ENCODE measurements around the gene IQGAP3.

IQGAP3 gene

DNA sequence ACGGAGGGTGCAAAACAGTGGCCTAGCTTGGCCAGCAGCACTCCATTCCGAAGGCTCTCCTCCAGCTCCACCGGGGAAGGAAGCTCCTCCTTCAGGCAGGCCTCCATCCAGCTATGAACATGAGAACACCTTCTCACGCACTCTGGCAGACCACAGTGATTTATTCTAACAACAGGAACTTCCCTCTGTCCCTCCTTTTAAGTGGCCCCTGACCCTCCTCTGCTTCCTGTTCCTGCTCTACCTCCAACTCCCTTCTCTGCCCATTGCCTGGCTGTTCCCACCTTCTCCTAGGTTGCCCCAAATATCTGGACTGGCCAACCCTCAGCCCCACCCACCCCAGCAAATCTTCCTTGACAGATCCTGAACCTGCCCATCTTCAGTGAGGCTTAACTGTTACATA is 5.9 kb downstream of the IQGAP3 start:
- no peak for DNase-seq

GRCh38 chr1:156565519-156565918 is 6.8 kb downstream of the IQGAP3 start:
- DNase-seq: no peak

DNA sequence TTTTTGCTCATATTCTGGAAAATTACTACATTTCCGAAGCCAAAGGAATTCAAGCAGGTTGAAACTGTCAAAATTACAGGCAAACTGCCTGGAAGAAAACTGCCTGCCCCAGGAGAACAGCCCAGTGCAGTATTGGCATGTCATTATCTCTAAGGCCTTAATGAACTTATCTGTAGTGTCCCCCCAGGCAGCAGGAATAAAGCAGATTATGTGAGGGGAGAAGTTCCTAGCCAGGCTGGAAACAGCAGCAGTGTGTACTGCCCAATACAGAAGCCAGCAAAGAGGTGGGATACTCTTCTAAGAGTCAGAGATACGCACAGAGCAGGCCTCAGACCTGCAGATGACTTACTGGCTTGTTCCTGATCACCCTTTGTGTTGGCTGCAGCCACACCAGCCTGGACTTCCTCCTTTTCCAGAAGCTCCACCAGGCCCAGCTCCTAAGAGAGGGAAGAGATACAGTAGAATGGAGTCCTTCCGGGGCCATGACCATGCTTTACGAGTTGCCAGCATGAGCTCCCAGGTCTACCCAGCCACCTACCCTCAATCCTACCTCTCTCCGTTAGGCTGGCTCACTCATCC is 11.7 kb downstream of the IQGAP3 start:
- DNase-seq: no peak

- DNase-seq: no peak
Observed at GRCh38 chr1:156559797-156560385, 12.5 kb downstream of the IQGAP3 start.

DNA sequence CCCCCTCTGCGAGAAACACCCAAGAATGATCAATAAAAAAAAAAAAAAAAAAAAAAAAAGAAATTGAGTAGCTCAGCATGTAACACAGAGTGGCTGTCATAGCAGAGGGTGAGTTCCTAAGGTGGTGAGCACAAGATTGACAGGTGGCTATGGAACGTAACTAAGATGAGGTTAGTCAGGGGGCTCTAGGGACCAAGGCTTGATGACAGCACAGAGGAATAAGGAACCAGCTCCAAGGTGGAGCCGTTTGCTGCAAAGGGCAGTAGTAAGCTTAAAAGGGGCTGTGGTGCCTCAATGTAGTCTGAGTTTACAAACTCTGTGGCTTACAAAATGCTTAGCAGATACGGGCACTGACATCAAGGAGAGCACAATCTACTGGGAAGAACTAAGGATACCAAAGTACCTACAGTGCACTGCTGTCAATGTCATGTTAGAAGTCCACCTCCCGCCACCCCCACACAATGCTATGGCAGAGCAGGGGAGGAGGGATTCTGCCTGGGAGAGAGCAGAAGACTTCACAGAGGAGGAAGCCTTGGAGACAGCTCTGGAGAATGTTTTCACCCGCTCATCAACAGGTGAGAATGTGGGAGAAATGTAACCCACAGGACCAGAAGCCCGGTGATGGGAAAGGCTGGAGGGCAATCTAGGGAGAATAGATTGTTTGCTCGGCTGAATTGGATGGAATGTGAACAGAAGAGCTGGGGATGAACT is 13.1 kb downstream of the IQGAP3 start:
- DNase-seq: no peak

- DNase-seq: no peak
Observed at GRCh38 chr1:156556354-156556753, 16.0 kb downstream of the IQGAP3 start.

- DNase-seq: no peak
Observed at GRCh38 chr1:156555715-156556114, 16.6 kb downstream of the IQGAP3 start.

- DNase-seq: no peak
Observed at GRCh38 chr1:156554971-156555370, 17.4 kb downstream of the IQGAP3 start.

- no peak for DNase-seq
Observed at GRCh38 chr1:156553860-156554485, 18.4 kb downstream of the IQGAP3 start.

DNA sequence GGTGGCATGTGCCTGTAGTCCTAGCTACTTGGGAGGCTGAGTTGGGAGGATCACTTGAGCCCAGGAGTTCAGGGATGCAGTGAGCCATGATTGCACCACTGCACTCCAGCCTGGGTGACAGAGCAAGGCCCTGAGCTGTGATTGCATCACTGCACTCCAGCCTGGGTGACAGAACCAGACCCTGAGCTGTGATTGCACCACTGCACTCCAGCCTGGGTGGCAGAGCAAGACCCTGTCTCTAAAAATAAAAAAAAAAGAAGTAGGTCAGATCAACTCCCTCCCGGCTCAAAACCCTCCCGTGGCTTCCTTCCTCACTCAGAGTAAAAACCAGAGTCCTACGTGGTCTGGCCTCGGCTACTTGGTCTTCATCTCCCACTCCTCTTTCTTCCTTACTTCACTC is 19.4 kb downstream of the IQGAP3 start:
- DNase-seq: peak in 1 of 2 donors; percentile 16

DNA sequence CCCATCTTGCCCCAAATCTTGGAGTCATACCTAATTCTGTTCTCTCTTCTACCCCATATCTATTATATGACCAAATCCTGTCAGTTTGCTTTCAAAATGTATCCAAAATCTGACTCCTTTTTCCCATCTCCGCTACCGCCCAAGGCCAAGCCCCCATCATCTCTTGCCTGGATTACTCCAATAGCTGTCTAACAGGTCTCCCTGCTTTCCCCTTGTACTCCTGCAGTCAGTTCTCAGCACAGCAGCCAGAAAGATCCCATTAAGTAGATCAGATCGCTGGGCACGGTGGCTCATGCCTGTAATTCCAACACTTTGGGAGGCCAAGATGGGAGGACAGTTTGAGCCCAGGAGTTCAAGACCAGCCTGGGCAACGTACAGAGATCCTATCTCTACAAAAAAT is 19.8 kb downstream of the IQGAP3 start:
- no peak for DNase-seq

DNA sequence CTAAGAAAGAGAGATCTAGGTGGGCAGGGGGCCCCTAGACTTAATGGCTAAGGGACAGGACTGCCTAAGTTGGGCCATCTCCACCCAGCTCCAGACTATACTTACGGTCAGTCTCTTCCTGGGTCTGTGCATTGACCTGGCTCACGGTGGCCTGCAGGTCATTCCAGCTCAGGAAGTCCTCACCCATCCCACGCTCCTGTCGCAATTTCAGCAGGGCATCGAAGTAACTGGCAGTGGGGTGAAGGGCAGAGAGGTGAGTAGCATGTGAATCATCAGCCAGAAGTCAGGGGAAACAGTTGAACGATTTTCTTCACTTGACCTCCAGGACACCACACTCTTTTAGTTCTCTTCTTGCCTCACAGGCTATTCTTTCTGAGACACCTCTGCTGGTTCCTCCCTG is 20.5 kb downstream of the IQGAP3 start:
- DNase-seq: no peak

- DNase-seq: no peak
Observed at GRCh38 chr1:156551066-156551643, 21.2 kb downstream of the IQGAP3 start.

DNA sequence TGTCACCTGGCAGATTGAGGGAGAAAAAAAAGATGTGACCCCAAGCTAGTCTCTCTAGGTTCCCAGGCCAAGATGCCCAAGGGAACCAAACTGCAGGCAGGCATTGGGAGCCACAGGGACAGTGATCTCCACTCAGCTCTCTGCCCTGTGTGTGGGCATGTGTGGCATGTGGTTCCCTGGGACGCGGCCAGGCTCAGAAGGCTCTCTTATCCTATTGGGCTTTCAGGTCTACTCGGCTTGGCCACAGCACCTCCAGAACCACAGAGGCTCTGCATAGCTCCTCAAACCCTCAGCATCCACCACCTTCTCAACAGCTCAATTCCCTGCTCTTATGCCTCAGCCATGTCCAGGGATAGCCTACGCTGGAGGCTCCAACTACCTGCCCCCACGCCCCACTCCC is 22.0 kb downstream of the IQGAP3 start:
- no peak for DNase-seq

- no peak for DNase-seq
Observed at GRCh38 chr1:156549831-156550230, 22.5 kb downstream of the IQGAP3 start.

- DNase-seq: no peak
Observed at GRCh38 chr1:156549390-156549789, 23.0 kb downstream of the IQGAP3 start.

DNA sequence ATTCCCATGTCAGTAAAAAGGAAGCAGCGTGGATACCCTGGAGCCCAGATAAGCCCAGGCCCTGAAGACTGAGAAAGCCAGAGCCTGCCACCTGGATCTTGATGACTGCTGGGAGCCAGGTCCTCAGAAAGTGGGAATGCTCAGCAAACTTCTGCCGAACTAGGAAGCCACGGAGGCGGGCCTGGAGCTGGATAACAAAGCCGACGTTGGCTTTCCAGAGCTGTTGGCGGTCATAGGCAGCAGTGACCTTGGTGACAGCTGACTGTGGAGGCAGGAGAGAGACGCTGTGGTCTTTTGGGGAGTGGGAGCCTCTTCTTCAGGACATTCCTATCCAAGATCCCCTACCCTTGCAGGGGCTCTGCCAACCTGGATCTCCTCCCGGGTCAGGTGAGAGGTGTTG is 24.4 kb downstream of the IQGAP3 start:
- no peak for DNase-seq

DNA sequence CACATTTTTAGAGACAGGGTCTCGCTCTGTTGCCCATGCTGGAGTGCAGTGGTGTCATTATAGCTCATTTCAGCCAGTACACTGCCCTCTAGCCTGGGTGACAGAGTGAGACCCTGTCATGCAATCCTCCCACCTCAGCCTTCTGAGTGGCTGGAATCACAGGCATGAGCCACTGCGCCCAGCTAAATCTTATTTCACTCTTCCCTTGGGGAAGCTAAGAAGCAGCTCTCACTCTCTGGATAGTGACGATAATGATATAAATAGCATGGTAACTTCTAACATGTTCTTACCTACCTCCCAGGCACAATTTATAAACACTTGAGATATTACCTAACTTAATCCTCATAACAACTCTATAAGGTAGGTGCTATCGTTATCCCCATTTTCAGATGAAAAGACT is 24.9 kb downstream of the IQGAP3 start:
- DNase-seq: no peak

- DNase-seq: no peak
Observed at GRCh38 chr1:156546267-156546666, 26.1 kb downstream of the IQGAP3 start.

DNA sequence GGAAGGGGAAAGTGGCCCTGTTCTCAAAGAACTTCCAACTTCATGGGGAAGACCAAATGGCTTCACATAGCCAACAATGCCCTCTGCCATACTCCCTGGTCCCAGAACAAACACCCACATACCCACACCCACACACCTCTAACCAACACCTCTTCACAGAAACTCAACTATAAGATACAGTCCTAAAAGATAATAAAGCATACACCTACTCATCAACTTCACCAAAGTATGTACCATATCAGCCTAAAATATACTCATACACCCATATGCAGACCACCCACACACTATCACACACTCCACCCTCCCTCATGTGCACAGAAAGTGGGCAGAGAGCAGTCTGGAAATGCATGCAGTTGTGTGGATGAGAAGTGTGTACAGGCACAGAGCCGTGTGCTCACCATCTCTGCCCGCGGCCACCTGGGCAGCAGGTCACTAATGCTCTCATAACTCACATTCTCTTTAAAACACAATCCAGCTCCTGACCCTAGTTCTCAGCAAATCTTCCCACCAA is 27.7 kb downstream of the IQGAP3 start:
- DNase-seq: no peak

DNA sequence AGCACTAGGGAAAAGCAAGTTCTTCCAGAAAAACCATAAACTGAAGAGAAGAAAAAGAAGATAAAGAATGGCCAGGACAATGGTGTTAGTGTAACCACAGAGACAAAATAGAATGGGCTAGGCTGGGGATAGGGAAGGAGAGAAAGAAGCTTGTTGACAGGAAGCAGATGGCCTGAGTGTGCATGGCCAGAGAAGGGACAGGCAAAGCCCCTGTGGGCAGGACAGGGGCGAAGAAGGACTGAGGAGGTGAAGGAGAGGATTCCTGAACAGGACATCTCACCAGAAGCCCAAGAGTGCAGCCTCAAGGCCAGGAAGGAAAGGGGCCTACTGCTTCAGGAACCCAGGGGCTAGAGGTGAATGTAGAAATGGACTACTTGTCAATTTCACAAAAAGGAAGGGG is 29.3 kb downstream of the IQGAP3 start:
- no peak for DNase-seq

DNA sequence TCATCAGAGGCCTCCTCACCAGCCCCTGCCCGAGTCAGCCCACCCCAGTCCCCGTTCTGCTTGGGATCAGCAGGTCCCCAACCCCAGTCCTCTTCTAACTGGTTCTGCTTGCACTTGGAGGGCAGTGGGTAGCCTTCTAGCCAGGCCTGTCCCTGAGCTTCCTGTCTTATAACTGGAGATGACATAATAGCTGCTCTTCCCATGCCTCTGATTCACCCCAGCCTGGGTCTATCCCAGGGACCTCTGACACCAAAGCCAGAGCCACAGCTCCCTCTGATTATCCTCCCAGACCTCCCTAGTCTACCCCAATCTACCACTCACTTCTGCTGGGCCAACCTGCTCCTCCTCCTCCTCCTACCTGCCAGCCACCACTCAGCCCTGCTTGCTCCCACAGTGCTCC is 31.4 kb downstream of the IQGAP3 start:
- no peak for DNase-seq

DNA sequence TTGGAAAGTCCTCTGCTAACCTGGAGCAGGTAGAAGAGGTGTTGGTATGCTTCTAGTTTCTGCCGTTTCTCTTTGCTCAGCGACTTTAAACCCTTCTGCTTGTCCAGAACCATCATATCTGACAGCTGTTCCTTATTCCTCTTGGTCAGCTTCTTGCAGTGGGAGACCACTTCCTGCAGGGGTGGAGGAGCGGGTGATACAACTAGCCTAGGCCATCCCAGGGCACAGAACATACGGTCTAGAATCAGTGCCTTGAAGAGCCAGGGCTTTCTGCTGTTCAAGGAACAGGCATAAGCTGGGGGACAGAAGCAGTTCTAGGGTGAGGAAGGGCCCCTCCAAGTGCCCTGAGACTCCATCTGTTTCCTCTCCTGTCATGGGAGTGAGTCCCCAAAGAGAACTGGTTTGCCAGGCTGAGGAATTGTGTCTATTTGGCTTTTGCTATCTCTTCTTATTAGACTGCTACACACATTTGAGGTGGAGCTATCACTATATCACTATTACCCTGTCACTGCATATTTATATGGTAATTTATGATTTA is 32.5 kb downstream of the IQGAP3 start:
- DNase-seq: no peak
